Measurements from ENCODE around the gene JADE2. TPM values are rescaled to one million over a fixed set of nuclear protein-coding genes. Genes with fewer than 3 reads are reported as not detected.
"Not testable (repeated sequence)": the region's sequence is repeated elsewhere in the genome, so short reads cannot be mapped to it uniquely, and the experiment has no call there.

JADE2 gene
- polyA plus RNA-seq, 1 donor, result 1.9 TPM

- DNase-seq, result no peak
Observed at GRCh38 chr5:134592141-134592746, 66.8 kb downstream of the JADE2 start.

- DNase-seq, result no peak
Observed at GRCh38 chr5:134594336-134594735, 68.9 kb downstream of the JADE2 start.

- DNase-seq, result no peak
Observed at GRCh38 chr5:134594797-134595457, 69.5 kb downstream of the JADE2 start.

GRCh38 chr5:134595458-134595838 lies 70.0 kb downstream of the JADE2 start:
- DNase-seq, result no peak

GRCh38 chr5:134599820-134600219 lies 74.3 kb downstream of the JADE2 start:
- DNase-seq, result not testable (repeated sequence)

GRCh38 chr5:134600600-134600999 lies 75.1 kb downstream of the JADE2 start:
- DNase-seq, result no peak

GRCh38 chr5:134603059-134603458 lies 77.6 kb downstream of the JADE2 start:
- no peak for DNase-seq

GRCh38 chr5:134604908-134605307 lies 79.4 kb downstream of the JADE2 start:
- no peak for DNase-seq

GRCh38 chr5:134606726-134607125 lies 81.3 kb downstream of the JADE2 start:
- no peak for DNase-seq

GRCh38 chr5:134608555-134608954 lies 83.1 kb downstream of the JADE2 start:
- DNase-seq, result no peak

- no peak for DNase-seq
Observed at GRCh38 chr5:134609232-134609851, 83.9 kb downstream of the JADE2 start.

- no peak for DNase-seq
Observed at GRCh38 chr5:134610725-134611124, 85.3 kb downstream of the JADE2 start.

- no peak for DNase-seq
Observed at GRCh38 chr5:134611515-134611914, 86.0 kb downstream of the JADE2 start.

- no peak for DNase-seq
Observed at GRCh38 chr5:134614450-134615085, 89.1 kb downstream of the JADE2 start.

- DNase-seq, result no peak
Observed at GRCh38 chr5:134620634-134621033, 95.2 kb downstream of the JADE2 start.

GRCh38 chr5:134625559-134625958 lies 100.1 kb downstream of the JADE2 start:
- no peak for DNase-seq

- DNase-seq, result no peak
Observed at GRCh38 chr5:134626369-134627014, 101.0 kb downstream of the JADE2 start.

Other genes with a start within 250 kb of the JADE2 start
- 3.9 TPM for gene CDKL3, start 158.5 kb upstream of the JADE2 start, polyA plus RNA-seq (ENCODE audit: insufficient read length)
- gene UBE2B, start 154.1 kb upstream of the JADE2 start, polyA plus RNA-seq (ENCODE audit: insufficient read length), result 148 TPM
- gene CDKN2AIPNL, start 113.8 kb upstream of the JADE2 start, polyA plus RNA-seq (ENCODE audit: insufficient read length), result 31.4 TPM
- 25.7 TPM for gene SAR1B, start 107.2 kb downstream of the JADE2 start, polyA plus RNA-seq (ENCODE audit: insufficient read length)
- gene SEC24A, start 123.1 kb downstream of the JADE2 start, polyA plus RNA-seq (ENCODE audit: insufficient read length), result 15.6 TPM
- gene CAMLG, start 212.9 kb downstream of the JADE2 start, polyA plus RNA-seq (ENCODE audit: insufficient read length), result 43.7 TPM
- 54.2 TPM for gene DDX46, start 233.1 kb downstream of the JADE2 start, polyA plus RNA-seq (ENCODE audit: insufficient read length)

All from hindlimb muscle (tissue), 1 donor.